ENCODE measurements around the gene CYTIP.

DNA sequence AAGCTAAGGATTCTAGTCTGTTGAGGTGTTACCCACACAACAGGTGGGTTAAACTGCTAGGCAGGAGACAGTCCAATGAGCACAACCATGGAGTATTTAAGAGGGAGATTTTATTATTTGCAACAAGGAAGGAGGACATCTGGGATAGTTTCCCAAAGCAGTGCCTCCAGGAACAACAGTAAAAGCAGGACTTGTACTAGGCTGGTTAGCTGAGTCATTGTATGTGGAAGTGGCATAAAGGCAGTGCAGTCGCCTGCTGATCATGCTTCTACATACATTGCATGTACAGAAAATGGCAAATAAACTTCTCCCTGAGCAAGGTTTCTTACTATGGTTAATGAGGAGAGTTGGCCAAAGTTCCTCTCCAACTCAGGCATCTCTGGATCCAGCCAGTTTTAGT, 46.1 kb upstream of the CYTIP start:
- TF ChIP-seq TAF1 (IDR thresholded peaks at IDR 0.05; ENCODE audit: low read depth, low read length) (no peak), POLR2A (IDR thresholded peaks at IDR 0.05; ENCODE audit: low read depth, low read length) (no peak), POLR2AphosphoS5 (IDR thresholded peaks at IDR 0.05; ENCODE audit: low read depth, low read length) (no peak), PAX5 (IDR thresholded peaks at IDR 0.05; ENCODE audit: insufficient read depth, low read length, severe bottlenecking) (no peak)
